GM19035 (cell line): Measurements from ENCODE around the gene POU2F1.
"Not testable (repeated sequence)": the region's sequence is repeated elsewhere in the genome, so short reads cannot be mapped to it uniquely, and the experiment has no call there.

ENCODE experiments used
- ATAC-seq: cut with Tn5 transposase; IDR thresholded peaks from one replicate; pipeline ENCODE4 v1.9.1; 2021; ENCODE audit not compliant: unreplicated experiment

The POU2F1 gene

GRCh38 chr1:167230437-167230836, 9.8 kb downstream of the POU2F1 start:
- ATAC-seq: no peak

- ATAC-seq: no peak
Measured at GRCh38 chr1:167231873-167232450, 11.3 kb downstream of the POU2F1 start.

GRCh38 chr1:167232801-167233200, 12.1 kb downstream of the POU2F1 start:
- ATAC-seq: no peak

- no peak for ATAC-seq
Measured at GRCh38 chr1:167233373-167233772, 12.7 kb downstream of the POU2F1 start.

- no peak for ATAC-seq
Measured at GRCh38 chr1:167237000-167237399, 16.3 kb downstream of the POU2F1 start.

GRCh38 chr1:167238713-167239112, 18.0 kb downstream of the POU2F1 start:
- ATAC-seq: no peak

- ATAC-seq: no peak
Measured at GRCh38 chr1:167239257-167239656, 18.6 kb downstream of the POU2F1 start.

- ATAC-seq: no peak
Measured at GRCh38 chr1:167244244-167244643, 23.6 kb downstream of the POU2F1 start.

GRCh38 chr1:167245168-167245567, 24.5 kb downstream of the POU2F1 start:
- not testable (repeated sequence) for ATAC-seq

- ATAC-seq: no peak
Measured at GRCh38 chr1:167246971-167247370, 26.3 kb downstream of the POU2F1 start.

- ATAC-seq: no peak
Measured at GRCh38 chr1:167247754-167248153, 27.1 kb downstream of the POU2F1 start.

- ATAC-seq: no peak
Measured at GRCh38 chr1:167248707-167249642, 28.3 kb downstream of the POU2F1 start.

- no peak for ATAC-seq
Measured at GRCh38 chr1:167249702-167250101, 29.0 kb downstream of the POU2F1 start.

GRCh38 chr1:167250482-167250881, 29.8 kb downstream of the POU2F1 start:
- no peak for ATAC-seq

GRCh38 chr1:167251472-167251871, 30.8 kb downstream of the POU2F1 start:
- ATAC-seq: no peak

GRCh38 chr1:167252986-167253385, 32.3 kb downstream of the POU2F1 start:
- no peak for ATAC-seq

- no peak for ATAC-seq
Measured at GRCh38 chr1:167258858-167259257, 38.2 kb downstream of the POU2F1 start.

GRCh38 chr1:167262836-167263235, 42.1 kb downstream of the POU2F1 start:
- ATAC-seq: no peak

GRCh38 chr1:167263344-167263743, 42.7 kb downstream of the POU2F1 start:
- ATAC-seq: no peak

GRCh38 chr1:167263819-167264464, 43.3 kb downstream of the POU2F1 start:
- no peak for ATAC-seq

- no peak for ATAC-seq
Measured at GRCh38 chr1:167266965-167267364, 46.3 kb downstream of the POU2F1 start.

- no peak for ATAC-seq
Measured at GRCh38 chr1:167268347-167268787, 47.7 kb downstream of the POU2F1 start.
